Measurements from ENCODE around the gene ASIC4. TPM values are rescaled to one million over a fixed set of nuclear protein-coding genes. Genes with fewer than 3 reads are reported as not detected.

ASIC4 gene
- polyA plus RNA-seq, 3 donors = not detected

GRCh38 chr2:219571311-219572236, 57.3 kb downstream of the ASIC4 start, which contains the start of gene OBSL1:
Gene OBSL1 (minus strand): TSS chr2:219571539. CDS start chr2:219571232, 307 bp downstream.
- DNase-seq = no peak
- peak within 1 kb of the TSS; percentile 60 to 78 for H3K4me3 Mint-ChIP-seq
- H3K36me3 ChIP-seq (replicated peaks in 1 of 2; ENCODE audit: control insufficient read depth in 1 of 2, insufficient read depth in 2 of 2, low read length in 2 of 2) = no peaks in the 10 kb centered on the region
- H3K4me3 ChIP-seq (replicated peaks in 1 of 3; ENCODE audit: low read depth in 2 of 3, low read length in 3 of 3) = peak within 1 kb of the TSS in 2 of 3 experiments; percentile 19 to 57
- no peak within 1 kb of the TSS for H3K27ac Mint-ChIP-seq
- H3K9ac ChIP-seq (ENCODE audit: insufficient read depth, low read length, poor library complexity, severe bottlenecking) = no peak within 1 kb of the TSS
- peaks cover 7% of the 10 kb centered on the region for H3K4me1 Mint-ChIP-seq
- peak within 1 kb of the TSS; percentile 76 for H3K4me2 ChIP-seq (replicated peaks; ENCODE audit: extremely low read depth, low read length, poor library complexity, severe bottlenecking)
- H3K4me1 ChIP-seq (ENCODE audit: control insufficient read depth in 1 of 2, insufficient read depth in 2 of 2, low read length in 2 of 2) = peaks cover 0 to 15% of the 10 kb centered on the region in 2 donors
- peaks cover 23 to 43% of the 10 kb centered on the region in 2 donors for H3K27me3 ChIP-seq (ENCODE audit: control insufficient read depth in 2 of 2, insufficient read depth in 2 of 2, low read length in 2 of 2)
- 6% methylated on average over 39 of the region's 42 CpGs for WGBS (ENCODE audit: insufficient coverage)
- no peak within 1 kb of the TSS for H3K27ac ChIP-seq (ENCODE audit: low read depth in 1 of 2, low read length in 2 of 2)
- no peaks in the 10 kb centered on the region for H3K79me2 ChIP-seq (ENCODE audit: insufficient read depth, low read length)
- intact Hi-C loops (cut with micrococcal nuclease) = no loop called here
- H3K9me3 Mint-ChIP-seq = peaks cover 0 to 7% (median 0%) of the 10 kb centered on the region in 7 donors
- no peaks in the 10 kb centered on the region for H3K9me3 ChIP-seq (replicated peaks in 1 of 2; ENCODE audit: control insufficient read depth in 1 of 2, insufficient read depth in 1 of 2, low read length in 2 of 2)
- no peak for TF ChIP-seq CTCF (IDR thresholded peaks at IDR 0.05)
- H3K27me3 Mint-ChIP-seq (ENCODE audit: low read depth in 3 of 3) = peaks cover 41 to 56% (median 47%) of the 10 kb centered on the region in 3 donors
- peaks cover 0 to 7% of the 10 kb centered on the region in 2 donors for H3K36me3 Mint-ChIP-seq
- H4K20me1 ChIP-seq (ENCODE audit: insufficient read depth, low read length) = no peaks in the 10 kb centered on the region
- peak within 1 kb of the TSS; percentile 56 for H2AFZ ChIP-seq (ENCODE audit: insufficient read depth, low read depth, low read length, poor library complexity, severe bottlenecking)

- H3K4me1 Mint-ChIP-seq = peaks cover 7% of the 10 kb centered on the region
- H3K27me3 Mint-ChIP-seq (ENCODE audit: low read depth in 3 of 3) = peaks cover 45 to 57% (median 50%) of the 10 kb centered on the region in 3 donors
Observed at GRCh38 chr2:219572237-219573001, 58.1 kb downstream of the ASIC4 start, which contains the start of gene INHA. Gene INHA (plus strand): TSS chr2:219572310. CDS start chr2:219572375, 65 bp downstream.

More at GRCh38 chr2:219572237-219573001, 58.1 kb downstream of the ASIC4 start, which contains the start of gene INHA:
- TF ChIP-seq CTCF (IDR thresholded peaks at IDR 0.05) = no peak
- H3K4me2 ChIP-seq (replicated peaks; ENCODE audit: extremely low read depth, low read length, poor library complexity, severe bottlenecking) = peak within 1 kb of the TSS; percentile 76
- H3K4me1 ChIP-seq (ENCODE audit: control insufficient read depth in 1 of 2, insufficient read depth in 2 of 2, low read length in 2 of 2) = peaks cover 0 to 15% of the 10 kb centered on the region in 2 donors
- 80% methylated on average over 6 of the region's 13 CpGs for WGBS (ENCODE audit: insufficient coverage)
- no peaks in the 10 kb centered on the region for H3K9me3 ChIP-seq (replicated peaks in 1 of 2; ENCODE audit: control insufficient read depth in 1 of 2, insufficient read depth in 1 of 2, low read length in 2 of 2)
- Mint-ChIP-seq H3K9me3 (peaks cover 0 to 7% (median 0%) of the 10 kb centered on the region in 7 donors), H3K4me3 (peak within 1 kb of the TSS in 1 of 2 donors; percentile 61), H3K36me3 (peaks cover 0 to 7% of the 10 kb centered on the region in 2 donors), H3K27ac (peak within 1 kb of the TSS in 1 of 7 donors; percentile 44)
- H3K79me2 ChIP-seq (ENCODE audit: insufficient read depth, low read length) = no peaks in the 10 kb centered on the region
- H4K20me1 ChIP-seq (ENCODE audit: insufficient read depth, low read length) = no peaks in the 10 kb centered on the region
- H2AFZ ChIP-seq (ENCODE audit: insufficient read depth, low read depth, low read length, poor library complexity, severe bottlenecking) = peak within 1 kb of the TSS; percentile 56
- H3K9ac ChIP-seq (ENCODE audit: insufficient read depth, low read length, poor library complexity, severe bottlenecking) = no peak within 1 kb of the TSS
- no peak within 1 kb of the TSS for H3K27ac ChIP-seq (ENCODE audit: low read depth in 1 of 2, low read length in 2 of 2)
- intact Hi-C loops (cut with micrococcal nuclease) = no loop called here
- DNase-seq = no peak
- H3K27me3 ChIP-seq (ENCODE audit: control insufficient read depth in 2 of 2, insufficient read depth in 2 of 2, low read length in 2 of 2) = peaks cover 23 to 46% of the 10 kb centered on the region in 2 donors
- H3K4me3 ChIP-seq (replicated peaks in 1 of 3; ENCODE audit: low read depth in 2 of 3, low read length in 3 of 3) = peak within 1 kb of the TSS in 2 of 3 experiments; percentile 9 to 57
- H3K36me3 ChIP-seq (replicated peaks in 1 of 2; ENCODE audit: control insufficient read depth in 1 of 2, insufficient read depth in 2 of 2, low read length in 2 of 2) = no peaks in the 10 kb centered on the region
